CD4-positive, alpha-beta T cell treated with Interleukin-2 at 100 ng/mL for 4 hours (primary cell): ENCODE data around the gene OTULINL.
"Not testable (repeated sequence)": the region's sequence is repeated elsewhere in the genome, so short reads cannot be mapped to it uniquely, and the experiment has no call there.

Experiments
- DNase-seq: peaks from one replicate; pipeline ENCODE4 v3.0.0-alpha.2; 2020; ENCODE audit warnings: low spot score

The OTULINL gene

GRCh38 chr5:14581106-14581890 is at the start of gene OTULINL:
Gene OTULINL (plus strand): TSS chr5:14581792. CDS start chr5:14581895, 103 bp downstream.
- peak; percentile 88 for DNase-seq

- no peak for DNase-seq
These were observed 49.4 kb upstream of the OTULINL start for GRCh38 chr5:14532180-14532579.

DNA sequence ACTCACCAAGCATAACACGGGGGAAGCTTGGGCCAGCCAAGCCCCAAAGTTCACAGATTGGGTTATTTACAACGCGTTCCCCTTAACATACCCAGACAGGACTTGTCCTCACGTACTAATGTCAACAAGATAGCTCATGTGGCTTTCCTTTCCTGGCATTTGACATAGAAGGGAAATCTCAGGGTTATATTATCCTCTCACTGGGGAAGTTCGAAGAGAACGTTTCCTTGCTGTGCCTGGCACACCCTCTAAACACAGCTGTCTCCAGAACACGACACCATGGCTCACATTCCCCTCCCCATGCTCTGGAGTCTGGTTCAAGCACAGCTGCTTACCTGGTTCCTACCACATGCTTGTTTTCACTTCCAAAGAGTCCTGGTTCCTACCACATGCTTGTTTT is 46.8 kb upstream of the OTULINL start:
- no peak for DNase-seq

DNA sequence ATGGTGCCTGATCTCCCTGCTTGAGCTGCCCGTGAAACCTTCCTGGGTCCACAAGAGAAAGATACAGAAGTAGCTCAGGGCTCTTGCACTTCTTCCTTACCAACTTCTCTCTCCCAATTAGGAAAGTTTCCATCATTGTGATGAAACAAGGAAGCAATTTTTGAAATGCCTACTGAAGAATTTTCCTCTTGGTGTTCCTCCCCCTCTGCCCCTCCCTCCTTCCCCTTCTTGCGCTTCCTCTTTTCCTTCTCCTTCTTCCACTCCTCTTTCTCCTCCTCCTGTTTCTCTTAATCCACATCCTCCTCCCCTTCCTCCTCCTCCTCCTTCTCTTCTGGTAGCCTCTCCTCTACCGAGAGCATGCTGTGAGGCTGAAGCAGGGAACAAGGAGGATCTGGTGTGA is 36.3 kb upstream of the OTULINL start:
- DNase-seq, result no peak

DNA sequence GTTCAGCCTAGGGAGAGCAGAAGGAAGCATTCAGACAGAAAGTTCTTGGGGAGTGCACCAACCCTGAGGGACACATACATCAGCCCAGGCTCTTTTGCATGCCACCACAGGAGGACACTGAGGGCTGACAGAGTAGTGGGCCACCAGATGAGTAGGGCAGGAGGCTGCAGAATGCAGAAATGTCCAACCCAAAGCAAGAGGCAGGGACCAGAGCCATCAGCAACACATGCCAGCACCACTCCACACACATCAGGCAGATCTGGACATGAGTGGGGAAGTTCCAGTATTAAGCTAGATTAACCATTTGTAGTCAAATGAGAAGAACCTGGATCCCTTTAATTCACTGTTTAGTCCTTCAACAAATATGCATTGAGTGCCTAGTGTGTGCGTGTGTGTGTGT is 35.7 kb upstream of the OTULINL start:
- no peak for DNase-seq

DNA sequence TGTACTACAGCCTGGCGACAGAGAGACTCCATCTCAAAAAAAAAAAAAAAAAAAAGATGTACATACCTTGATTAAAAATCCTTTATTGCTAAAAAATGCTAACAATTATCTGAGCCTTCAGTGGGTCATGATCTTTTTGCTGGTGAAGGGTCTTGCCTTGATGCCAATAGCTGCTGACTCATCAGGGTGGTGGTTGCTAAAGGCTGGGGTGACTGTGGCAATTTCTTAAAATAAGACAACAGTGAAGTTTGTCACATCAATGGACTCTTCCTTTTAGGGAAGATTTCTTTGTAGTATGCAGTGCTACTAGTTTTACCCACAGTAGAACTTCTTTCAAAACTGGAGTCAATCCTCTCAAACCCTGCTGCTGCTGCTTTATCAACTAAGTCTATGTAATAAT is 33.9 kb upstream of the OTULINL start:
- DNase-seq, result no peak

GRCh38 chr5:14551211-14551610 is 30.4 kb upstream of the OTULINL start:
- DNase-seq, result no peak

GRCh38 chr5:14552017-14552416 is 29.6 kb upstream of the OTULINL start:
- no peak for DNase-seq

- DNase-seq, result not testable (repeated sequence)
These were observed 27.3 kb upstream of the OTULINL start for GRCh38 chr5:14554288-14554687.

DNA sequence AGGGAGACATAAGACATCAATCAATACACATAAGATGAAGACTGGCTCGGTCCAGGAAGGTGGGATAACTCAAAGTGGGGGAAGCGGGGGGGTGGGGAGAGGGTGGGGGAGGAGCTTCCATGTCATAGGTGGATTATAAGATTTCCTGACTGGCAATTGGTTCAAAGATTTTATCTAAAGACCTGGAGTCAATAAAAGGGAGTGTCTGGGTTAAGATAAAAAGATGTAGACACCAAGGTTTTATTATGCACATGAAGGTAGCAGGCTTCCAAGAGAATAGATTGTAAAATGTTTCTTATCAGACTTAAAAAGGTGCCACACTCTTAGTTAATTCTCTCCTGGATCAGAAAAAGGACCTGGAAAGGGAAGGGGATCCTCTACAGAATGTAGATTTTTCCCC is 25.6 kb upstream of the OTULINL start:
- DNase-seq, result no peak

DNA sequence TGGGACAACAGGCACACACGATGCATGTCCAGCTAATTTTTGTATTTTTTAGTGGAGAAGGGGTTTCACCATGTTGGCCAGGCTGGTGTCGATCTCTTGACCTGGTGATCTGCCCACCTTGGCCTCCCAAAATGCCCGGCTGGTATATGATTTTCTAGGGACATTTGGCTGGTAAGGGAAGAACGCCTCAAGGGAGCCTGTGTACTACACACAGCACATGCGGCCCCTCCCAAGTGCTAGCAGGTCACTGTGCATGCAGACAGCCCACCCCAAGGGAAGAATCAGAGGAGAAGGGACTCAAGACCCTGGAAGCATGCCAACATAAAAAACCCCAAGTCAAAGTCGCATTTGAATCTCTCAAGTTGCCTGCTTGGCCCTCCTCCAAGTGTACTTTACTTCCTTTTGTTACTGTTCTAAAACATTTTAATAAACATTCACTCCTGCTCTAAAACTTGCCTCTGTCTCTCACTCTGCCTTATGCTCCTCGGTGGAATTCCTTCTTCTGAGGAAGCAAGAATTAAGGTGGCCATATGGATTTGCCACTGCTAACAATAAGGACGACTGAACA is 24.3 kb upstream of the OTULINL start:
- DNase-seq, result no peak

DNA sequence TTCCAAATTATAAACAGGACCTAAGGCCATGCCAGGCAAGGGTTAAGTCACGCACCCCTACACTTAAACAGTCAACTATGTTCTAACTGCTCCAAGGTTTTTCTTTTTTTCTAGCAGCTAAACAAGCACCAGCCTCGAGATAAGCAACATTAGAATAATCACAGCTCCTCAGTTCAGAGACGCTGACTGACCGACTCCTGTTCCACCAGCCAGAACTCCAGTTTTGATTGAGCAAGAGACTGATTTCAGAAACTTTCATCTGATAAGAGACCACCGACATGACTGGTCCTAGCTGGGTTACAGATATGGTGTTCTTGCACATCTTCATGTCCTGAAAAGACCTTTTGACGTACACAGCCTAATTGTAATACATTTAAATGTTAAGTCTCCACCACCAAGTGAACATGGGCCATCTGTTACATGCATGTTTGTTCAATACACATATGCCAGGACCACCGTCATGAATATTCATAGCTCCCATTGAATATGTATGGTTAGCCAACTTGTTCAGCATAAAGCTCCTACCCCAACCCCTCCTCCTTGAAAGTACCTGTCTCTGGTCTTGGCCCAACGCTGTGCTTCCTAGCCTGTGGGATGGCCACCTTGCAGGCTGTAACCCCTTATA is 23.7 kb upstream of the OTULINL start:
- no peak for DNase-seq

- no peak for DNase-seq
These were observed 21.4 kb upstream of the OTULINL start for GRCh38 chr5:14560091-14560595.

DNA sequence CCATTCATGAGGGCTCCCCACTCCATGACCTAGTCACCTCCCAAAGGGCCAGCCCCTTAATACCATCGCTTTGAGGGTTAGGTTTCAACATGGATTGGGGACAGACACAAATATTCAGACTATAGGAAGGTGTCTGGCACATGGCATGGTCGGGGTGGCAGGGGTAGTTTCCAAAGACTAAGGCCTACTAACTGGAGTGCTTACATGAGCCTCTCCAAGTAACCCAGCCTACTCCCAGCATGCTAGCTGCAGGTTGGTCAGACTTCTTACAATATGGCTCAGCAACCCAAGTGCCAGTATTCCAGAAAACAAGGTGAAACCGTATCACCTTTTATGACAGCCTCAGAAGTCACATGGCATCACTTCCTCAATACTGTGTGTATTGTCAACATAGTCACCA is 19.9 kb upstream of the OTULINL start:
- no peak for DNase-seq

- DNase-seq, result no peak
These were observed 13.3 kb upstream of the OTULINL start for GRCh38 chr5:14568333-14568732.

DNA sequence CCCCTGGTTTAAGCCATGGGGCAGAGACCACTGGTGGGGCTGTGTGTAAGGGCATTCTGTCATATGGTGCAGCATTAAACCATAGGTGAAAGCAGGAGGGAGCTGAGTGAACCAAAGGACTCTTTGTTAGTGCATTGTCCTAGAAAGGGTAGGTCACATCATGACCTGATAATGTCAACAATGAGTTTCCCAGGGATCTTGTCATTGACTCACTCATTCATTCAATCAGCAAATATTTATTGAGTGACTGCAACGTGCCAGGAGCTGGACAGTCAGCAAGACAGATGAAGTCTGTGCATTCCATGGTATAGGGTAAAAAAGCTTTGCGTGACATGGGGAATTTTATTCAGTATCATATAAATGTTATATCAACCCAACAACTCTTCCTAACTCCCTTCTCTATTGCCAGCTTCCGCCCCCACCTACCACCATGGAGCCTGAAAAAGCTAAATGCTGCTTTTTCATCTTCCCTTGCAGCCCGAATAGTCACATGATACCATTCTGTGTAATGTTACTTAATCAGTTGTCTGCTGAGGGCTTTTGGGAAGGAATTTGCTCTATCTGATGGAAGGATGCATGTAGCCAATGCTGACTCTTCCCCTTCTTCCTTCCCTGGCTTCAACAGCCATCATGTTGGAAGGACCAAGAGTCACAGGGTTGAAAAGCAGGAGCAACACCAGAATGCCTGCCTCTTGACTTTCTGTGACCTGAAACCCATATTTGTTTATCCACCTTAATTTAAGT is 11.5 kb upstream of the OTULINL start:
- DNase-seq, result no peak

DNA sequence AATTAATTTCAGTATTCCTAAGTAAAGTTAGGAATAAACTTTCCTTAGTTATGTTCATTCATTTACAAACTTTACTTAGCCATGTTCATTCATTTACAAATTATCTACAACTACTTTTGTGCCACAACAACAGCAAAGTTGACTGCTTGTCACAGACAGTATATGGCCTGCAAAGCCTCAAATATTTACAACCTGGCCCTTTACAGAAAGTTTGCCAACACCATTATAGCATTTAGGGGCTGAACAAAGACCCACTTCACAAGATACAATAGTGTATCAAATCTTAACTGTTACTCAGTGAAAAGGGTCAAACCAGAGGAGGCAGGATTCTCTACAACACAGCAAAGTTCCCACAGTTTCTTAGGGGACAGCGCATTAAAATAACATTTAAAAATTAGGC is 9.7 kb upstream of the OTULINL start:
- no peak for DNase-seq

DNA sequence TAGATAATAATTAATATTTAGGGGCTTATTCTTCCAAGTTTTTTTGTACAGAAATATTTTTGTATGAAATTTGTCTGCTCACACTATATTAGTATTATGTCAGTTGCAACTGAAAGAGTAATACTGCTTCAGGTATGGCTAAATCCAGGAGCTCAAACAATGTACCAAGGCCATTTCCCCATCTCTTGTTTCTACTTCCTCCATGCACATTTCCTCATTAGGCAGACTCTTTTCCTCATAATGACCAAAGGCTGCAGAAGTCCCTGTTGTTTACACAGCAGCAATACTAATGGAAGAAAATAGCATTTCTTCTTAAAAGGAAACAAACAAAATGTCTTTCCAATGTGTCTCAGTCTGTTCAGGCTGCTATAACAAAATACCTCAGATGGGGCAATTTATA is 9.2 kb upstream of the OTULINL start:
- DNase-seq, result no peak

- no peak for DNase-seq
These were observed 8.8 kb upstream of the OTULINL start for GRCh38 chr5:14572836-14573235.

- no peak for DNase-seq
These were observed 7.5 kb upstream of the OTULINL start for GRCh38 chr5:14574096-14574495.

GRCh38 chr5:14574891-14575508 is 6.6 kb upstream of the OTULINL start:
- no peak for DNase-seq

GRCh38 chr5:14576206-14576605 is 5.4 kb upstream of the OTULINL start:
- DNase-seq, result no peak
